Ovary (tissue), 3 donors: Measurements from ENCODE around the gene PCED1B.
"Not testable (repeated sequence)": the region's sequence is repeated elsewhere in the genome, so short reads cannot be mapped to it uniquely, and the experiment has no call there.

Experiments used
- EP300 ChIP-seq: sonication (generic); formaldehyde crosslinking; IDR thresholded peaks from one replicate; pipeline ENCODE4 v1.6.1; 2017; ENCODE audit warnings: antibody characterized with exemption
- POLR2A ChIP-seq: fragments of 450-650 bp; IDR thresholded peaks from one replicate; pipeline ENCODE4 v1.6.1; 2017; ENCODE audit warnings: antibody characterized with exemption, mild to moderate bottlenecking, moderate library complexity
- TF ChIP-seq, protein P1 (sequence below), 3 donors: fragments of 450-650 bp in 2 of 3; fragments of 200-600 bp in 1 of 3; IDR thresholded peaks; one replicate each; pipeline versions ENCODE4 v1.5.1 to v1.8.0; 2016 to 2022; ENCODE audit warnings: antibody characterized with exemption in 3 of 3, mild to moderate bottlenecking in 1 of 3
- donor health status: DM: no; HTN: no; CAD: no.

DNA sequence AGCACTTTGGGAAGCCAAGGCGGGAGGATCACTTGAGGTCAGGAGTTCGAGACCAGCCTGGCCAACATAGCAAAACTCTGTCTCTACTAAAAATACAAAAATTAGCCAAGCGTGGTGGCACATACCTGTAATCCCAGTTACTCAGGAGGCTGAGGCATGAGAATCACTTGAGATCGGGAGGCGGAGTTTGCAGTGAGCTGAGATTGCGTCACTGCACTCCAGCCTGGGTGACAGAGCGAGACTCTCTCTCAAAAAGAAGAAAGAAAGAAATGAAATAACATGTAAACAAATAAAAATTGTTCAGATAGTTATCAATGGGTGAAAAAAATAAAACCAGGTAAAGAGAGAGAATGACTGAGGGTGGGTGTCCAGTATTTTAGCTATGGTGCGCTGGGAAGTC lies 200.3 kb downstream of the PCED1B start:
- not testable (repeated sequence) for TF ChIP-seq POLR2A, EP300
- TF ChIP-seq, protein P1, sequence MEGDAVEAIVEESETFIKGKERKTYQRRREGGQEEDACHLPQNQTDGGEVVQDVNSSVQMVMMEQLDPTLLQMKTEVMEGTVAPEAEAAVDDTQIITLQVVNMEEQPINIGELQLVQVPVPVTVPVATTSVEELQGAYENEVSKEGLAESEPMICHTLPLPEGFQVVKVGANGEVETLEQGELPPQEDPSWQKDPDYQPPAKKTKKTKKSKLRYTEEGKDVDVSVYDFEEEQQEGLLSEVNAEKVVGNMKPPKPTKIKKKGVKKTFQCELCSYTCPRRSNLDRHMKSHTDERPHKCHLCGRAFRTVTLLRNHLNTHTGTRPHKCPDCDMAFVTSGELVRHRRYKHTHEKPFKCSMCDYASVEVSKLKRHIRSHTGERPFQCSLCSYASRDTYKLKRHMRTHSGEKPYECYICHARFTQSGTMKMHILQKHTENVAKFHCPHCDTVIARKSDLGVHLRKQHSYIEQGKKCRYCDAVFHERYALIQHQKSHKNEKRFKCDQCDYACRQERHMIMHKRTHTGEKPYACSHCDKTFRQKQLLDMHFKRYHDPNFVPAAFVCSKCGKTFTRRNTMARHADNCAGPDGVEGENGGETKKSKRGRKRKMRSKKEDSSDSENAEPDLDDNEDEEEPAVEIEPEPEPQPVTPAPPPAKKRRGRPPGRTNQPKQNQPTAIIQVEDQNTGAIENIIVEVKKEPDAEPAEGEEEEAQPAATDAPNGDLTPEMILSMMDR (IDR thresholded peaks at IDR 0.05), result not testable (repeated sequence)
